HepG2 (cell line): Measurements from ENCODE around the gene RASSF6. TPM values are rescaled to one million over a fixed set of nuclear protein-coding genes. Genes with fewer than 3 reads are reported as not detected.
A peak's percentile ranks its signal among the peaks of the same experiment; 100 is the strongest.

Experiments used
- HES4 ChIP-seq: sonication (generic); formaldehyde crosslinking; IDR thresholded peaks from 2 replicates; pipeline ENCODE4 v1.9.0; 2021; ENCODE audit warnings: mild to moderate bottlenecking, missing genetic modification reagents, borderline replicate concordance
- HIVEP1 ChIP-seq: sonication (generic); formaldehyde crosslinking; IDR thresholded peaks from 2 replicates; pipeline ENCODE4 v1.4.0; 2020; ENCODE audit warnings: mild to moderate bottlenecking, missing genetic modification reagents
- ISX ChIP-seq: sonication (generic); formaldehyde crosslinking; conservative IDR thresholded peaks from 2 replicates; pipeline ENCODE4 v1.5.0; 2020; ENCODE audit warnings: missing genetic modification reagents
- RARG ChIP-seq: sonication (generic); formaldehyde crosslinking; IDR thresholded peaks from 2 replicates; pipeline ENCODE4 v1.4.0; 2020; ENCODE audit warnings: low read depth, mild to moderate bottlenecking, missing genetic modification reagents
- RXRB ChIP-seq: IDR thresholded peaks from 2 replicates; pipeline ENCODE4 v1.6.1; 2016; ENCODE audit warnings: borderline replicate concordance, missing genetic modification reagents, missing compliant biosample characterization
- SMAD1 ChIP-seq: sonication (generic); formaldehyde crosslinking; IDR thresholded peaks from 2 replicates; pipeline ENCODE4 v1.4.0; 2020; ENCODE audit warnings: missing genetic modification reagents, low read depth, mild to moderate bottlenecking, borderline replicate concordance
- TRIM24 ChIP-seq: sonication (generic); formaldehyde crosslinking; IDR thresholded peaks from 2 replicates; pipeline ENCODE4 v1.8.0; 2022; ENCODE audit warnings: mild to moderate bottlenecking, missing genetic modification reagents
- ZKSCAN5 ChIP-seq: sonication (generic); formaldehyde crosslinking; IDR thresholded peaks from 2 replicates; pipeline ENCODE4 v1.5.1; 2020; ENCODE audit warnings: mild to moderate bottlenecking, missing genetic modification reagents
- ZNF773 ChIP-seq: sonication (generic); formaldehyde crosslinking; IDR thresholded peaks from 2 replicates; pipeline ENCODE4 v1.4.0; 2020; ENCODE audit warnings: missing genetic modification reagents, borderline replicate concordance
- ZNF776 ChIP-seq: sonication (generic); formaldehyde crosslinking; IDR thresholded peaks from 2 replicates; pipeline ENCODE4 v1.4.0; 2020; ENCODE audit warnings: mild to moderate bottlenecking, missing genetic modification reagents
- polyA plus RNA-seq, 8 experiments: library from polyadenylated mRNA; depleted of rRNA in 3 of 8; stranded (reverse) in 7 of 8; unstranded in 1 of 8; fragments of >200 nt; fragmentation: Illumina TruSeq in 4 of 8; extraction: Trizol in 4 of 8; gene quantifications; 2 replicates each; pipeline versions ENCODE4 v1.2.1 to v1.2.3, GENCODE V29; 2011 to 2016; ENCODE audit warnings: low read depth in 4 of 8, missing spikeins in 1 of 8, mixed read lengths in 1 of 8; ENCODE audit not compliant: insufficient read depth in 1 of 8
- total RNA-seq, 5 experiments: library from RNA; depleted of rRNA; stranded (reverse); fragments of >200 nt; fragmentation: Illumina TruSeq; extraction: Trizol; gene quantifications; 2 replicates each; pipeline ENCODE4 v1.2.3, GENCODE V29; 2016; ENCODE audit warnings: low read depth in 1 of 5
- TF ChIP-seq, protein P1 (sequence below): sonication (generic); formaldehyde crosslinking; IDR thresholded peaks from one replicate; pipeline ENCODE4 v1.5.1; 2020; ENCODE audit warnings: mild to moderate bottlenecking, missing genetic modification reagents; ENCODE audit errors: not compliant biosample characterization
- TF ChIP-seq, protein P2 (sequence below): sonication (generic); formaldehyde crosslinking; IDR thresholded peaks from 2 replicates; pipeline ENCODE4 v1.9.0; 2021; ENCODE audit warnings: missing genetic modification reagents, mild to moderate bottlenecking, borderline replicate concordance
- TF ChIP-seq, protein P3 (sequence below): sonication (generic); formaldehyde crosslinking; IDR thresholded peaks from 2 replicates; pipeline ENCODE4 v1.4.0; 2020; ENCODE audit warnings: missing genetic modification reagents
- TF ChIP-seq, protein P4 (sequence below): sonication (generic); formaldehyde crosslinking; IDR thresholded peaks from 2 replicates; pipeline ENCODE4 v1.8.0; 2022; ENCODE audit warnings: mild to moderate bottlenecking, missing genetic modification reagents; ENCODE audit not compliant: insufficient replicate concordance

Gene RASSF6
- total and polyA plus RNA-seq, 2 of the 13 experiments (the other 11 are each of a cell fraction or from before 2014, with no cell fraction given) = 0.03 to 0.11 TPM

DNA sequence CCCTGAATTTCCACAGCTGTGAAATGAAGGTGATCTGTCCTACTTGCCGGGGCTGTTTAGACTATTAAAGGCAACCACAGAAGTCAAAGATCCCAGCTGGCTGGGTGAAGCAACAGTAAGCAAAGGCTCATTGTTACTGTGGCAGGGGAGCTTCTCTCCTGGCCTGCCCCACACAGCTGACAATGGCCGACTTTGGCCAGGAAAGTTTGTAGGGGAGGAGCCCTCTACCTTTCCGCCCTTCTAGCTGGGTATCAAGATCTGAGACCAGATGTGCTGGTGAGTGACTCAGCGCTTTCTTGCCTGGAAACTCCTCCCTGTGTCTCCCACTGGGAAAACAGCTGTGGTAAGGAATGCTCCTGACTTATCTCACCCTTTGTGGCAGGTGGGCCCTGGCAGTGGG is 21.1 kb downstream of the RASSF6 start (continued):
- TF ChIP-seq, protein P1, sequence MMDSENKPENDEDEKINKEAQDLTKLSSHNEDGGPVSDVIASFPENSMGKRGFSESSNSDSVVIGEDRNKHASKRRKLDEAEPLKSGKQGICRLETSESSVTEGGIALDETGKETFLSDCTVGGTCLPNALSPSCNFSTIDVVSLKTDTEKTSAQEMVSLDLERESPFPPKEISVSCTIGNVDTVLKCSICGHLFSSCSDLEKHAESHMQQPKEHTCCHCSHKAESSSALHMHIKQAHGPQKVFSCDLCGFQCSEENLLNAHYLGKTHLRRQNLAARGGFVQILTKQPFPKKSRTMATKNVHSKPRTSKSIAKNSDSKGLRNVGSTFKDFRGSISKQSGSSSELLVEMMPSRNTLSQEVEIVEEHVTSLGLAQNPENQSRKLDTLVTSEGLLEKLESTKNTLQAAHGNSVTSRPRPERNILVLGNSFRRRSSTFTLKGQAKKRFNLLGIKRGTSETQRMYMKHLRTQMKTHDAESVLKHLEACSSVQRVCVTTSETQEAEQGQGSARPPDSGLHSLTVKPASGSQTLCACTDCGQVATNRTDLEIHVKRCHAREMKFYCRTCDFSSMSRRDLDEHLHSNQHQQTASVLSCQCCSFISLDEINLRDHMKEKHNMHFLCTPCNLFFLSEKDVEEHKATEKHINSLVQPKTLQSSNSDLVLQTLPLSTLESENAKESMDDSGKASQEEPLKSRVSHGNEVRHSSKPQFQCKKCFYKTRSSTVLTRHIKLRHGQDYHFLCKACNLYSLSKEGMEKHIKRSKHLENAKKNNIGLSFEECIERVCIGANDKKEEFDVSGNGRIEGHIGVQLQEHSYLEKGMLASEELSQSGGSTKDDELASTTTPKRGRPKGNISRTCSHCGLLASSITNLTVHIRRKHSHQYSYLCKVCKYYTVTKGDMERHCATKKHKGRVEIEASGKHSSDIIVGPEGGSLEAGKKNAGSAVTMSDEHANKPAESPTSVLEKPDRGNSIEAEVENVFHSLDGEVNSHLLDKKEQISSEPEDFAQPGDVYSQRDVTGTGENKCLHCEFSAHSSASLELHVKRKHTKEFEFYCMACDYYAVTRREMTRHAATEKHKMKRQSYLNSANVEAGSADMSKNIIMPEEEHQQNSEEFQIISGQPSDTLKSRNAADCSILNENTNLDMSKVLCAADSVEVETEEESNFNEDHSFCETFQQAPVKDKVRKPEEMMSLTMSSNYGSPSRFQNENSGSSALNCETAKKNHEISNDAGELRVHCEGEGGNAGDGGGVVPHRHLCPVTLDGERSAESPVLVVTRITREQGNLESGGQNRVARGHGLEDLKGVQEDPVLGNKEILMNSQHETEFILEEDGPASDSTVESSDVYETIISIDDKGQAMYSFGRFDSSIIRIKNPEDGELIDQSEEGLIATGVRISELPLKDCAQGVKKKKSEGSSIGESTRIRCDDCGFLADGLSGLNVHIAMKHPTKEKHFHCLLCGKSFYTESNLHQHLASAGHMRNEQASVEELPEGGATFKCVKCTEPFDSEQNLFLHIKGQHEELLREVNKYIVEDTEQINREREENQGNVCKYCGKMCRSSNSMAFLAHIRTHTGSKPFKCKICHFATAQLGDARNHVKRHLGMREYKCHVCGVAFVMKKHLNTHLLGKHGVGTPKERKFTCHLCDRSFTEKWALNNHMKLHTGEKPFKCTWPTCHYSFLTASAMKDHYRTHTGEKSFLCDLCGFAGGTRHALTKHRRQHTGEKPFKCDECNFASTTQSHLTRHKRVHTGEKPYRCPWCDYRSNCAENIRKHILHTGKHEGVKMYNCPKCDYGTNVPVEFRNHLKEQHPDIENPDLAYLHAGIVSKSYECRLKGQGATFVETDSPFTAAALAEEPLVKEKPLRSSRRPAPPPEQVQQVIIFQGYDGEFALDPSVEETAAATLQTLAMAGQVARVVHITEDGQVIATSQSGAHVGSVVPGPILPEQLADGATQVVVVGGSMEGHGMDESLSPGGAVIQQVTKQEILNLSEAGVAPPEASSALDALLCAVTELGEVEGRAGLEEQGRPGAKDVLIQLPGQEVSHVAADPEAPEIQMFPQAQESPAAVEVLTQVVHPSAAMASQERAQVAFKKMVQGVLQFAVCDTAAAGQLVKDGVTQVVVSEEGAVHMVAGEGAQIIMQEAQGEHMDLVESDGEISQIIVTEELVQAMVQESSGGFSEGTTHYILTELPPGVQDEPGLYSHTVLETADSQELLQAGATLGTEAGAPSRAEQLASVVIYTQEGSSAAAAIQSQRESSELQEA (CRISPR knock-in tag) = no peak
- TF ChIP-seq ISX (CRISPR knock-in tag) (no peak), TRIM24 (no peak), HIVEP1 (peak; percentile 42; the same call in 1 of the 2 replicates), SMAD1 (CRISPR knock-in tag) (no peak), ZNF773 (CRISPR knock-in tag) (no peak), RARG (CRISPR knock-in tag) (no peak), RXRB (CRISPR knock-in tag) (peak; percentile 55; the same call in 1 of the 2 replicates), HES4 (CRISPR knock-in tag) (no peak), ZKSCAN5 (CRISPR knock-in tag) (no peak), ZNF776 (no peak)
- TF ChIP-seq, protein P2, sequence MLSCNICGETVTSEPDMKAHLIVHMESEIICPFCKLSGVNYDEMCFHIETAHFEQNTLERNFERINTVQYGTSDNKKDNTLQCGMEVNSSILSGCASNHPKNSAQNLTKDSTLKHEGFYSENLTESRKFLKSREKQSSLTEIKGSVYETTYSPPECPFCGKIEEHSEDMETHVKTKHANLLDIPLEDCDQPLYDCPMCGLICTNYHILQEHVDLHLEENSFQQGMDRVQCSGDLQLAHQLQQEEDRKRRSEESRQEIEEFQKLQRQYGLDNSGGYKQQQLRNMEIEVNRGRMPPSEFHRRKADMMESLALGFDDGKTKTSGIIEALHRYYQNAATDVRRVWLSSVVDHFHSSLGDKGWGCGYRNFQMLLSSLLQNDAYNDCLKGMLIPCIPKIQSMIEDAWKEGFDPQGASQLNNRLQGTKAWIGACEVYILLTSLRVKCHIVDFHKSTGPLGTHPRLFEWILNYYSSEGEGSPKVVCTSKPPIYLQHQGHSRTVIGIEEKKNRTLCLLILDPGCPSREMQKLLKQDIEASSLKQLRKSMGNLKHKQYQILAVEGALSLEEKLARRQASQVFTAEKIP (CRISPR knock-in tag) = no peak
- TF ChIP-seq, protein P3, sequence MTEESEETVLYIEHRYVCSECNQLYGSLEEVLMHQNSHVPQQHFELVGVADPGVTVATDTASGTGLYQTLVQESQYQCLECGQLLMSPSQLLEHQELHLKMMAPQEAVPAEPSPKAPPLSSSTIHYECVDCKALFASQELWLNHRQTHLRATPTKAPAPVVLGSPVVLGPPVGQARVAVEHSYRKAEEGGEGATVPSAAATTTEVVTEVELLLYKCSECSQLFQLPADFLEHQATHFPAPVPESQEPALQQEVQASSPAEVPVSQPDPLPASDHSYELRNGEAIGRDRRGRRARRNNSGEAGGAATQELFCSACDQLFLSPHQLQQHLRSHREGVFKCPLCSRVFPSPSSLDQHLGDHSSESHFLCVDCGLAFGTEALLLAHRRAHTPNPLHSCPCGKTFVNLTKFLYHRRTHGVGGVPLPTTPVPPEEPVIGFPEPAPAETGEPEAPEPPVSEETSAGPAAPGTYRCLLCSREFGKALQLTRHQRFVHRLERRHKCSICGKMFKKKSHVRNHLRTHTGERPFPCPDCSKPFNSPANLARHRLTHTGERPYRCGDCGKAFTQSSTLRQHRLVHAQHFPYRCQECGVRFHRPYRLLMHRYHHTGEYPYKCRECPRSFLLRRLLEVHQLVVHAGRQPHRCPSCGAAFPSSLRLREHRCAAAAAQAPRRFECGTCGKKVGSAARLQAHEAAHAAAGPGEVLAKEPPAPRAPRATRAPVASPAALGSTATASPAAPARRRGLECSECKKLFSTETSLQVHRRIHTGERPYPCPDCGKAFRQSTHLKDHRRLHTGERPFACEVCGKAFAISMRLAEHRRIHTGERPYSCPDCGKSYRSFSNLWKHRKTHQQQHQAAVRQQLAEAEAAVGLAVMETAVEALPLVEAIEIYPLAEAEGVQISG = peak; percentile 70
- TF ChIP-seq, protein P4, sequence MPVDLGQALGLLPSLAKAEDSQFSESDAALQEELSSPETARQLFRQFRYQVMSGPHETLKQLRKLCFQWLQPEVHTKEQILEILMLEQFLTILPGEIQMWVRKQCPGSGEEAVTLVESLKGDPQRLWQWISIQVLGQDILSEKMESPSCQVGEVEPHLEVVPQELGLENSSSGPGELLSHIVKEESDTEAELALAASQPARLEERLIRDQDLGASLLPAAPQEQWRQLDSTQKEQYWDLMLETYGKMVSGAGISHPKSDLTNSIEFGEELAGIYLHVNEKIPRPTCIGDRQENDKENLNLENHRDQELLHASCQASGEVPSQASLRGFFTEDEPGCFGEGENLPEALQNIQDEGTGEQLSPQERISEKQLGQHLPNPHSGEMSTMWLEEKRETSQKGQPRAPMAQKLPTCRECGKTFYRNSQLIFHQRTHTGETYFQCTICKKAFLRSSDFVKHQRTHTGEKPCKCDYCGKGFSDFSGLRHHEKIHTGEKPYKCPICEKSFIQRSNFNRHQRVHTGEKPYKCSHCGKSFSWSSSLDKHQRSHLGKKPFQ (CRISPR knock-in tag) = no peak
